HCT116 (cell line): Measurements from ENCODE around the gene STRIP1.

Experiments used
- POLR2A ChIP-seq: IDR thresholded peaks from 2 replicates; pipeline ENCODE4 v1.7.0; 2011; ENCODE audit warnings: borderline replicate concordance; ENCODE audit not compliant: insufficient read depth, insufficient read length; ENCODE audit errors: extremely low read depth
- REST ChIP-seq: IDR thresholded peaks from 2 replicates; pipeline ENCODE4 v1.6.1; 2012; ENCODE audit warnings: low read depth
- SP1 ChIP-seq: IDR thresholded peaks from 2 replicates; pipeline ENCODE4 v1.6.1; 2012; ENCODE audit warnings: low read depth

DNA sequence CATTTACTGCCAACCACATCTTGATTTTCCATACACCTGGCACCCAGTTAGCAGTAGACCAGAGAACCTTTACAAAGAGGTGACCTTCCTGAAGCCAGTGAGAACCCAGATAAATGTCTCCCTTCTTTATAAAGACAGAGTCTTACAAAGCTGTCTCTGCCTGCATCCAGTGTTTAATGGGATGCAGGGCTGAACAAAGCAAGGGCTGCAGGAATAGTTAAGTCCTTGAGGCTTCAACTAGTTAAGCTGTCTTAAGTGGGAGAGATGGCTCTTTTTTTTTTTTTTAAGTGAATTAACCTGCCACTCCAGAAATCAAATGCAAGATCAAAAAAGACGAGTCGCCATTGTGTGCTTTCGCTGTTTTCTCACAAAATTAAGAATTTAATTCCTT, 48.4 kb upstream of the STRIP1 start:
- TF ChIP-seq POLR2A (no peak), REST (no peak), SP1 (no peak)
